ENCODE measurements around the gene CNNM4. TPM values are rescaled to one million over a fixed set of nuclear protein-coding genes. Genes with fewer than 3 reads are reported as not detected.

The CNNM4 gene
- polyA plus RNA-seq, 1 donor from 2014 or later = 7.5 TPM

GRCh38 chr2:96737251-96737650 lies 23.5 kb upstream of the CNNM4 start:
- TF ChIP-seq, protein P1, sequence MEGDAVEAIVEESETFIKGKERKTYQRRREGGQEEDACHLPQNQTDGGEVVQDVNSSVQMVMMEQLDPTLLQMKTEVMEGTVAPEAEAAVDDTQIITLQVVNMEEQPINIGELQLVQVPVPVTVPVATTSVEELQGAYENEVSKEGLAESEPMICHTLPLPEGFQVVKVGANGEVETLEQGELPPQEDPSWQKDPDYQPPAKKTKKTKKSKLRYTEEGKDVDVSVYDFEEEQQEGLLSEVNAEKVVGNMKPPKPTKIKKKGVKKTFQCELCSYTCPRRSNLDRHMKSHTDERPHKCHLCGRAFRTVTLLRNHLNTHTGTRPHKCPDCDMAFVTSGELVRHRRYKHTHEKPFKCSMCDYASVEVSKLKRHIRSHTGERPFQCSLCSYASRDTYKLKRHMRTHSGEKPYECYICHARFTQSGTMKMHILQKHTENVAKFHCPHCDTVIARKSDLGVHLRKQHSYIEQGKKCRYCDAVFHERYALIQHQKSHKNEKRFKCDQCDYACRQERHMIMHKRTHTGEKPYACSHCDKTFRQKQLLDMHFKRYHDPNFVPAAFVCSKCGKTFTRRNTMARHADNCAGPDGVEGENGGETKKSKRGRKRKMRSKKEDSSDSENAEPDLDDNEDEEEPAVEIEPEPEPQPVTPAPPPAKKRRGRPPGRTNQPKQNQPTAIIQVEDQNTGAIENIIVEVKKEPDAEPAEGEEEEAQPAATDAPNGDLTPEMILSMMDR (IDR thresholded peaks at IDR 0.05; ENCODE audit: poor library complexity, severe bottlenecking) = no peak
- Histone ChIP-seq H3K9me3 (ENCODE audit: low read length) (no peaks in the 10 kb centered on the region), H3F3A (ENCODE audit: insufficient read depth, low read length, poor library complexity, severe bottlenecking) (no peaks in the 10 kb centered on the region), H2AFZ (ENCODE audit: low read depth, low read length) (no peak overlapping the region), H3K27me3 (ENCODE audit: insufficient read depth, low read depth, low read length) (no peaks in the 10 kb centered on the region), H4K20me1 (ENCODE audit: insufficient read depth) (no peaks in the 10 kb centered on the region), H3K36me3 (ENCODE audit: insufficient read depth, low read length) (no peaks in the 10 kb centered on the region), H3K79me2 (replicated peaks; ENCODE audit: insufficient read depth, low read length) (peaks cover 22% of the 10 kb centered on the region), H3K4me3 (ENCODE audit: low read length) (no peak overlapping the region), H3K27ac (ENCODE audit: low read length) (no peak overlapping the region), H3K4me2 (ENCODE audit: low read length) (no peak overlapping the region), H3K9me2 (ENCODE audit: insufficient read depth, low read length) (no peaks in the 10 kb centered on the region), H3K9ac (ENCODE audit: low read length) (no peak overlapping the region)

- Histone ChIP-seq H3K9ac (ENCODE audit: low read length) (no peak overlapping the region), H3K27me3 (ENCODE audit: insufficient read depth, low read depth, low read length) (no peaks in the 10 kb centered on the region), H3K9me2 (ENCODE audit: insufficient read depth, low read length) (no peaks in the 10 kb centered on the region), H3K36me3 (ENCODE audit: insufficient read depth, low read length) (no peaks in the 10 kb centered on the region), H3K9me3 (ENCODE audit: low read length) (no peaks in the 10 kb centered on the region), H3K27ac (ENCODE audit: low read length) (no peak overlapping the region), H3K79me2 (replicated peaks; ENCODE audit: insufficient read depth, low read length) (peaks cover 22% of the 10 kb centered on the region), H3F3A (ENCODE audit: insufficient read depth, low read length, poor library complexity, severe bottlenecking) (no peaks in the 10 kb centered on the region), H2AFZ (ENCODE audit: low read depth, low read length) (no peak overlapping the region), H3K4me3 (ENCODE audit: low read length) (no peak overlapping the region), H4K20me1 (ENCODE audit: insufficient read depth) (no peaks in the 10 kb centered on the region), H3K4me2 (ENCODE audit: low read length) (no peak overlapping the region)
- TF ChIP-seq SMC3 (conservative IDR thresholded peaks at IDR 0.05; ENCODE audit: poor library complexity) = no peak
- TF ChIP-seq, protein P2, sequence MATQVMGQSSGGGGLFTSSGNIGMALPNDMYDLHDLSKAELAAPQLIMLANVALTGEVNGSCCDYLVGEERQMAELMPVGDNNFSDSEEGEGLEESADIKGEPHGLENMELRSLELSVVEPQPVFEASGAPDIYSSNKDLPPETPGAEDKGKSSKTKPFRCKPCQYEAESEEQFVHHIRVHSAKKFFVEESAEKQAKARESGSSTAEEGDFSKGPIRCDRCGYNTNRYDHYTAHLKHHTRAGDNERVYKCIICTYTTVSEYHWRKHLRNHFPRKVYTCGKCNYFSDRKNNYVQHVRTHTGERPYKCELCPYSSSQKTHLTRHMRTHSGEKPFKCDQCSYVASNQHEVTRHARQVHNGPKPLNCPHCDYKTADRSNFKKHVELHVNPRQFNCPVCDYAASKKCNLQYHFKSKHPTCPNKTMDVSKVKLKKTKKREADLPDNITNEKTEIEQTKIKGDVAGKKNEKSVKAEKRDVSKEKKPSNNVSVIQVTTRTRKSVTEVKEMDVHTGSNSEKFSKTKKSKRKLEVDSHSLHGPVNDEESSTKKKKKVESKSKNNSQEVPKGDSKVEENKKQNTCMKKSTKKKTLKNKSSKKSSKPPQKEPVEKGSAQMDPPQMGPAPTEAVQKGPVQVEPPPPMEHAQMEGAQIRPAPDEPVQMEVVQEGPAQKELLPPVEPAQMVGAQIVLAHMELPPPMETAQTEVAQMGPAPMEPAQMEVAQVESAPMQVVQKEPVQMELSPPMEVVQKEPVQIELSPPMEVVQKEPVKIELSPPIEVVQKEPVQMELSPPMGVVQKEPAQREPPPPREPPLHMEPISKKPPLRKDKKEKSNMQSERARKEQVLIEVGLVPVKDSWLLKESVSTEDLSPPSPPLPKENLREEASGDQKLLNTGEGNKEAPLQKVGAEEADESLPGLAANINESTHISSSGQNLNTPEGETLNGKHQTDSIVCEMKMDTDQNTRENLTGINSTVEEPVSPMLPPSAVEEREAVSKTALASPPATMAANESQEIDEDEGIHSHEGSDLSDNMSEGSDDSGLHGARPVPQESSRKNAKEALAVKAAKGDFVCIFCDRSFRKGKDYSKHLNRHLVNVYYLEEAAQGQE (IDR thresholded peaks at IDR 0.05; ENCODE audit: borderline replicate concordance) = no peak
- TF ChIP-seq EP300 (conservative IDR thresholded peaks at IDR 0.05; ENCODE audit: poor library complexity, severe bottlenecking) = no peak
- TF ChIP-seq TAF1 (IDR thresholded peaks at IDR 0.05; ENCODE audit: low read depth) = no peak
- TF ChIP-seq POLR2AphosphoS5 (IDR thresholded peaks at IDR 0.05) = no peak
- TF ChIP-seq, protein P1 (IDR thresholded peaks at IDR 0.05; ENCODE audit: poor library complexity, severe bottlenecking) = no peak
- no peak for TF ChIP-seq RAD21 (conservative IDR thresholded peaks at IDR 0.05)
- TF ChIP-seq MXI1 (conservative IDR thresholded peaks at IDR 0.05; ENCODE audit: poor library complexity, severe bottlenecking) = no peak
- no peak for TF ChIP-seq EZH2 (IDR thresholded peaks at IDR 0.05; ENCODE audit: borderline replicate concordance, insufficient read depth, low read length, poor library complexity, severe bottlenecking)
These were observed 22.9 kb upstream of the CNNM4 start for GRCh38 chr2:96737831-96738230.
